Measurements from ENCODE around the gene IQCN.

Gene IQCN

DNA sequence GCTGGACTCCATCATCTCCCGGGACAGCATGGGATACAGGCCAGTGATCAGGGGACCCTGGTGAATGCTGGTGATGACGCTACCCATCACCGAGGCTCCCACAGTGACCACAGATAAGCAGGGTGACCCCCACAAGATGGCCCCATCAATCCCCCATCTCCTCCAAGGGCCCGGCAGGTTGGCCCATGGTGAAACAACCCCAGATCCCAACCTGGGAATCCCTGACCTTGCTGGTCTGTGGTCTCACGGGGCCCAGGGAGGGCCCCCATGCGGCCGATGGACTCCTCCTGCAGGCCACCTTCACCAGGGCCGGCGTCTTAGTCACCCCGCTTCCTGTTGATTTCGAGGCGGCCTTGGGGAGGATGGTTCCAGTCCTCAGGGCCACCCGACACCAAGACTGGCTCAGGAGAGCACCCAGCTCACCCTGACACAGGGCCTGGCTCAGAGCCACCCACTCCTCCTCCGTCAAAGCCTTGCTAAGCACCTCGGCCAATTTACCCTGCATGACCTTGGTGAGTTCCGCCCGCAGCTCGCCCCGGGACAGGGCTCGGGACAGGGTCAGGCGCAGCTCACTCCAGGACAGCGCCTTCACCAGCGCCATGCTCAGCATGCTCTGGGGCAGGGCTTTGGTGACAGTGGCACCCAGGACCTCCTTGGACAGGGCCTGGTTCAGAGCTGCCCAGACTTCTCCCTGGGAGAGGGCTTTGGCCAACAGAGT is 10.0 kb downstream of the IQCN start:
- TF ChIP-seq, protein P1, sequence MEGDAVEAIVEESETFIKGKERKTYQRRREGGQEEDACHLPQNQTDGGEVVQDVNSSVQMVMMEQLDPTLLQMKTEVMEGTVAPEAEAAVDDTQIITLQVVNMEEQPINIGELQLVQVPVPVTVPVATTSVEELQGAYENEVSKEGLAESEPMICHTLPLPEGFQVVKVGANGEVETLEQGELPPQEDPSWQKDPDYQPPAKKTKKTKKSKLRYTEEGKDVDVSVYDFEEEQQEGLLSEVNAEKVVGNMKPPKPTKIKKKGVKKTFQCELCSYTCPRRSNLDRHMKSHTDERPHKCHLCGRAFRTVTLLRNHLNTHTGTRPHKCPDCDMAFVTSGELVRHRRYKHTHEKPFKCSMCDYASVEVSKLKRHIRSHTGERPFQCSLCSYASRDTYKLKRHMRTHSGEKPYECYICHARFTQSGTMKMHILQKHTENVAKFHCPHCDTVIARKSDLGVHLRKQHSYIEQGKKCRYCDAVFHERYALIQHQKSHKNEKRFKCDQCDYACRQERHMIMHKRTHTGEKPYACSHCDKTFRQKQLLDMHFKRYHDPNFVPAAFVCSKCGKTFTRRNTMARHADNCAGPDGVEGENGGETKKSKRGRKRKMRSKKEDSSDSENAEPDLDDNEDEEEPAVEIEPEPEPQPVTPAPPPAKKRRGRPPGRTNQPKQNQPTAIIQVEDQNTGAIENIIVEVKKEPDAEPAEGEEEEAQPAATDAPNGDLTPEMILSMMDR (IDR thresholded peaks at IDR 0.05; ENCODE audit: low read depth, low read length, missing control alignments): no peak
- no peak overlapping the region for H3K4me3 ChIP-seq (ENCODE audit: low read depth, low read length)
- DNase-seq (ENCODE audit: low read depth): no peak

DNA sequence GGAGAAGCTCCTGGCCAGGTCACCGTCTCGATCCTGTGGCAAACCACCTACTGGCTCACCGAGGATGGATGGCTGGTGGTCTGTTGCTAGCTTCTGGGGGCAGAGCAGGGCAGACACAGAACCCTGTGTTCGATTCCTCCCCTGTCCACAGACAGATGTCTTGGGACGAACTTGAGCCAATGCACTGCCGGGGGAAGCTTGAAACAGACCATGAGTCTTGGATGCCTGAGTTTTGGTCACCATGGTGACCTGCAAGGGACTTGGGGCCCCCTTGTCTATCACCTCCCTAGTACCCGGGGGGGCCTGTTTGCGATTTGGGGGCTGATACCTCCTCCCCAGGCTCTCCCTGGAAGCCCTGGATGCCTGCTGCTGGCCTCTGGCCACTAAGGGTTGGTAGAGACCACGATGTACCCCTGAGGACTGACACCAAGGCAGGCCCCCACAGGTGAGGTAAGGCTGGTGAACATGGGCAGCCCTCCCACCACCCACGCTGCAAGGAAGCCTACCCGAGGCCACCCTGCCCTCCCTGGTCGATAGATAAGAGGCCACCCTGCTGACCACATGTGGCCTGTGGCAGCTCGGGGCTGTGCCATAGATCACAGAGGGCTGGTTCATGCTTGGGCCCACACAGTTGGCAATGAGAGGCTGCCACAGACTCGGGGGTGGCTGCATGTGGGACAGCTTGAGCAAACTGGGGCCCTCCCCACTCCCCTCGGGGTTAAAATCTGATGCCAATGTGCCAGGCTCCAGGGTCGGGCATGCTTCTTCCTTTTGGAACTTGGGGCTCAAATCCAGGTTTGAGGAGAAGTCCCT is 10.7 kb downstream of the IQCN start:
- no peak overlapping the region for H3K4me3 ChIP-seq (ENCODE audit: low read depth, low read length)
- DNase-seq (ENCODE audit: low read depth): no peak
- TF ChIP-seq, protein P1 (IDR thresholded peaks at IDR 0.05; ENCODE audit: low read depth, low read length, missing control alignments): no peak

DNA sequence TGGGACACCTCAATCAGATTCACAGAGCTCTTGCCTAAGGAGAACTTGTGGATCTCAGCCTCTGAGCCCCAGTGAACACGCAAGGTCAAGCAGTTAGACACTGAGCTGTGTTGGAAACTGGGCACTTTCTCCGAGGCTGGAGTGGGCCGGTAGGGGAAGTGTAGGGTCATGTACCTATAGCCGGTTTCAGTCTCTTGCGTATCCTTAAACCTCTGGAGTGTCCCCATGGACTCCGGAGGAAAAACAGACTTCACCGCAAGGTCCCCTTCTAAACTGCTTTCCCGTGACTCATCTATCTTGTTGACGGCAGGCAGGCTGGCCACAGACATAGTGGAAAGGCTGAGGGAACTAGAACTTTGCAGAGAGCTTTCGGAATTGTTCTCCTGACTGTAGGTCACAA is 11.3 kb downstream of the IQCN start:
- no peak for DNase-seq (ENCODE audit: low read depth)

DNA sequence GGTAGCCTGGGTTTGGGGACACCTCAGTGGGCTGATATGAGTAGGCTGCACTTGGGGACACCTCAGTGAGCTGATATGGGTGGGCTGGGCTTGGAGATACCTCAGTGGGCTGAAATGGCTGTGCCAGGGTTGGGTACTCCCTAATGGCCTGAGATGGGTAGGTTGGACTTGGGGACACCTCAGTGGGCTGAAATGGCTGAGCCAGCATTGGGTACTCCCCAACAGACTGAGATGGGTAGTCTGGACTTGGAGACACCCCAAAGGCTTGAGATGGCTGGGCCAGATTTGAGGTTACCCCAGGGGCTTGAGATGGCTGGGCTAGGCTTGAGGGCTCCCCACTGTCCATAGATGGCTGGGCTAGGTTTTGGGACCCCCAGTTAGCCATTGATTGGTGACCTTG is 12.1 kb downstream of the IQCN start:
- DNase-seq (ENCODE audit: low read depth): no peak
- no peak overlapping the region for H3K4me3 ChIP-seq (ENCODE audit: low read depth, low read length)
- TF ChIP-seq, protein P1 (IDR thresholded peaks at IDR 0.05; ENCODE audit: low read depth, low read length, missing control alignments): no peak

More for the DNA sequence above, 11.3 kb downstream of the IQCN start:
- TF ChIP-seq, protein P1 (IDR thresholded peaks at IDR 0.05; ENCODE audit: low read depth, low read length, missing control alignments): no peak
- H3K4me3 ChIP-seq (ENCODE audit: low read depth, low read length): no peak overlapping the region

DNA sequence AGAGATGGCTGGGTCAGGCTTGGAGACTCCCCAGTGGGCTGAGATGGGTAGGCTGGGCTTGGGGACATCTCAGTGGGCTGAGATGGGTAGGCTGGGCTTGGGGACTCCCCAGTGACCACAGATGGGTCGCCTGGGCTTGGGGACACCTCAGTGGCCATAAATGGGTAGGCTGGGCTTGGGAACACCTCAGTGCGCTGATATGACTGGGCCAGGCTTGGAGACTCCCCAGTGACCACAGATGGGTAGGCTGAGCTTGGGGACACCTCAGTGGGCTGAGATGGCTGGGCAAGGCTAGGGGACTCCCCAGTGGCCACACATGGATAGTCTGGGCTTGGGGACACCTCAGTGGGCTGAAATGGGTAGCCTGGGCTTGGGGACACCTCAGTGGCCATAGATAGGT is 12.8 kb downstream of the IQCN start:
- no peak for DNase-seq (ENCODE audit: low read depth)
- no peak overlapping the region for H3K4me3 ChIP-seq (ENCODE audit: low read depth, low read length)
- TF ChIP-seq, protein P1 (IDR thresholded peaks at IDR 0.05; ENCODE audit: low read depth, low read length, missing control alignments): no peak

DNA sequence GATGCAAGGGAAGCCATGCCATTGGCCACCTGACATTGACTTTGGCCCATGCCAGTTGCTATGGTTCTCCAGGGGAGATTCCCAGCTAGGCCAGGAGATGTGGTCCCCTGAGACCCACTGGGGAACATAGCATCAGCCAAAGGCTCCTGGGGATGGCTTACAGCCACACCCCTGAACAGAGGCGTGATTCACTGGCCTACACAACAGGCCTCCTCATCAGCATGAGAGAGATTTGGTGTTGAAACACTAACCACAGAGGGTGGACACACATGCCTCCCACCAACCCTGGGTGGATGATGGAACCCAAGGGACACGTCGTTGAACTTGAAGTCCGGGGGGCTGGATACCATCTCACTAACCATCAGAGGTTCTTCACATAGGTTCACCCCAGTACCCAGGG is 14.4 kb downstream of the IQCN start:
- TF ChIP-seq, protein P1 (IDR thresholded peaks at IDR 0.05; ENCODE audit: low read depth, low read length, missing control alignments): no peak
- no peak for DNase-seq (ENCODE audit: low read depth)
- no peak overlapping the region for H3K4me3 ChIP-seq (ENCODE audit: low read depth, low read length)
